HG03025 (cell line): ENCODE results near the gene POLR1E.

Experiments
- ATAC-seq: cut with Tn5 transposase; IDR thresholded peaks from one replicate; pipeline ENCODE4 v1.9.1; 2021; ENCODE audit warnings: mild to moderate bottlenecking, moderate library complexity; ENCODE audit not compliant: unreplicated experiment, low FRiP score

Gene POLR1E

GRCh38 chr9:37485389-37486255 is at the start of gene POLR1E:
TSS of gene POLR1E (plus strand) at chr9:37485948. CDS start at chr9:37486048, 100 bp downstream.
- ATAC-seq: peak; percentile 94

GRCh38 chr9:37436540-37436939 is 49.2 kb upstream of the POLR1E start:
- ATAC-seq: no peak

- no peak for ATAC-seq
Observed at GRCh38 chr9:37437010-37437409, 48.7 kb upstream of the POLR1E start.

GRCh38 chr9:37437621-37438020 is 48.1 kb upstream of the POLR1E start:
- no peak for ATAC-seq

GRCh38 chr9:37438359-37438758 is 47.4 kb upstream of the POLR1E start:
- ATAC-seq: no peak

- ATAC-seq: no peak
Observed at GRCh38 chr9:37441776-37442370, 43.9 kb upstream of the POLR1E start.

- ATAC-seq: no peak
Observed at GRCh38 chr9:37442556-37442955, 43.2 kb upstream of the POLR1E start.

GRCh38 chr9:37443566-37443965 is 42.2 kb upstream of the POLR1E start:
- ATAC-seq: no peak

GRCh38 chr9:37444890-37445289 is 40.9 kb upstream of the POLR1E start:
- ATAC-seq: no peak

GRCh38 chr9:37445832-37446231 is 39.9 kb upstream of the POLR1E start:
- ATAC-seq: no peak

GRCh38 chr9:37446401-37446800 is 39.3 kb upstream of the POLR1E start:
- ATAC-seq: no peak

- ATAC-seq: no peak
Observed at GRCh38 chr9:37447111-37447510, 38.6 kb upstream of the POLR1E start.

GRCh38 chr9:37449862-37450632 is 35.7 kb upstream of the POLR1E start:
- no peak for ATAC-seq

- ATAC-seq: no peak
Observed at GRCh38 chr9:37451628-37452027, 34.1 kb upstream of the POLR1E start.

- no peak for ATAC-seq
Observed at GRCh38 chr9:37452611-37453010, 33.1 kb upstream of the POLR1E start.

- no peak for ATAC-seq
Observed at GRCh38 chr9:37453827-37454226, 31.9 kb upstream of the POLR1E start.

- no peak for ATAC-seq
Observed at GRCh38 chr9:37454238-37454637, 31.5 kb upstream of the POLR1E start.

GRCh38 chr9:37455884-37456647 is 29.7 kb upstream of the POLR1E start:
- no peak for ATAC-seq

- no peak for ATAC-seq
Observed at GRCh38 chr9:37456817-37457216, 28.9 kb upstream of the POLR1E start.

- no peak for ATAC-seq
Observed at GRCh38 chr9:37464006-37464405, 21.7 kb upstream of the POLR1E start.
